Measurements from ENCODE around the gene TACC2. TPM values are rescaled to one million over a fixed set of nuclear protein-coding genes. Genes with fewer than 3 reads are reported as not detected.
A peak's percentile ranks its signal among the peaks of the same experiment; 100 is the strongest.

The TACC2 gene
- total and polyA plus RNA-seq, 2 experiments from 2014 or later: 30.8 to 35.9 TPM

DNA sequence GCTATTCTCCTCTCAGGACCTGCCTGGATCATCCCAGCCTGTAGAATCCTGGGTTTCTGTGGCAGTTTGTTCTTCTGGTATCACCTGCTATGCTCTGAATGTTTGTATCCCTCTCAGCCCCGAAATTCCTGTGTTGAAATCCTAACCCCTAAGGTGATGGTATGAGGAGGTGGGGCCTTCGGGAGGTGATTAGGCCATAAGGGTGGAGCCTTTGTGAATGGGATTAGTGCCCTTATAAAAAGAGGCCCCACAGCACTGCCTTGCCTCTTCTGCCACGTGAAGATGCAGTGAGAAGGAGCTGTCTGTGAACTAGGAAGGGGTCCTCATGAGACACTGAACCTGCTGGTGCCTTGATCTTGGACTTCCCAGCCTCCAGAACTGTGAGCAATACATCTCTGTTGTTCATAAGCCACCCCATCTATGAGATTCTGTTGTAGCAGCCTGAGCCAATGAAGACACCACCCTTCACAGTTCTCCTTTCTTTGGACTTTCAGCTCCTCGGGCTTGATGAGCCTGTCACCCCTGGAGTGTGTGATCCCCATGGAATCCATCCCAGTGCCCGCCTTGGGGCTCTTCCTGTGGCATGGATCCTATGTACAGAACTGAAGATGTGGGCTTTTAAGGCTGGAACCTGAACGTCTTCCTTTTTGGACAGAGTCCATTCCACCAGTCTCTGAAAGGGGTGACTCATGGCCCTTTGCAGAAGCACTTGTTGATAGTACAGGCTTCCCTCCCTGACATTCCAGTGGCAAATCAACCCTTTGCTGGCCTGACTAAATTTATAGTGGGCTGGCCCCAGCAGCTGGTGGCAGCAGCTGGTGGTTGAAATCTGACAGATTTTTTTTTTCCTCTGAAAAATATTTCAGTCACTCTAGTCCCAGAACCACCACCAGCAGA, 138.0 kb downstream of the TACC2 start:
- H4K20me1 ChIP-seq (replicated peaks; ENCODE audit: insufficient read depth): no peaks in the 10 kb centered on the region; the same call in none of the 2 replicates
- peaks cover 28% of the 10 kb centered on the region; the same call in 1 of the 2 replicates for H3K79me2 ChIP-seq (replicated peaks; ENCODE audit: insufficient read depth)
- H3K36me3 Mint-ChIP-seq (ENCODE audit: low read depth): peaks cover 12% of the 10 kb centered on the region
- H3K4me1 Mint-ChIP-seq: peaks cover 40% of the 10 kb centered on the region
- H3K27me3 ChIP-seq (ENCODE audit: insufficient read depth): no peaks in the 10 kb centered on the region
- no peaks in the 10 kb centered on the region for H3K9me3 Mint-ChIP-seq
- DNase-seq (ENCODE audit: low spot score) (peak; percentile 77), ATAC-seq (peak; percentile 74)
- H3K4me3 ChIP-seq: no peak overlapping the region
- H3K27me3 Mint-ChIP-seq (ENCODE audit: insufficient read depth, low read depth, poor library complexity): peaks cover 5% of the 10 kb centered on the region
- TF ChIP-seq ZNF331 (CRISPR knock-in tag; IDR thresholded peaks at IDR 0.05; ENCODE audit: low read depth) (no peak), CREB1 (CRISPR knock-in tag; IDR thresholded peaks at IDR 0.05; ENCODE audit: low read depth) (no peak), JUNB (IDR thresholded peaks at IDR 0.05; ENCODE audit: unreplicated experiment) (no peak), EZH2phosphoT487 (IDR thresholded peaks at IDR 0.05; ENCODE audit: unreplicated experiment) (no peak), NANOG (IDR thresholded peaks at IDR 0.05; ENCODE audit: borderline replicate concordance) (no peak), STAT1 (IDR thresholded peaks at IDR 0.05; ENCODE audit: unreplicated experiment) (no peak), POLR2AphosphoS5 (IDR thresholded peaks at IDR 0.05; ENCODE audit: low read depth) (no peak), EZH2 (IDR thresholded peaks at IDR 0.05; ENCODE audit: low read depth, unreplicated experiment) (no peak), ZNF114 (CRISPR knock-in tag; IDR thresholded peaks at IDR 0.05) (no peak)
- TF ChIP-seq, protein P1, sequence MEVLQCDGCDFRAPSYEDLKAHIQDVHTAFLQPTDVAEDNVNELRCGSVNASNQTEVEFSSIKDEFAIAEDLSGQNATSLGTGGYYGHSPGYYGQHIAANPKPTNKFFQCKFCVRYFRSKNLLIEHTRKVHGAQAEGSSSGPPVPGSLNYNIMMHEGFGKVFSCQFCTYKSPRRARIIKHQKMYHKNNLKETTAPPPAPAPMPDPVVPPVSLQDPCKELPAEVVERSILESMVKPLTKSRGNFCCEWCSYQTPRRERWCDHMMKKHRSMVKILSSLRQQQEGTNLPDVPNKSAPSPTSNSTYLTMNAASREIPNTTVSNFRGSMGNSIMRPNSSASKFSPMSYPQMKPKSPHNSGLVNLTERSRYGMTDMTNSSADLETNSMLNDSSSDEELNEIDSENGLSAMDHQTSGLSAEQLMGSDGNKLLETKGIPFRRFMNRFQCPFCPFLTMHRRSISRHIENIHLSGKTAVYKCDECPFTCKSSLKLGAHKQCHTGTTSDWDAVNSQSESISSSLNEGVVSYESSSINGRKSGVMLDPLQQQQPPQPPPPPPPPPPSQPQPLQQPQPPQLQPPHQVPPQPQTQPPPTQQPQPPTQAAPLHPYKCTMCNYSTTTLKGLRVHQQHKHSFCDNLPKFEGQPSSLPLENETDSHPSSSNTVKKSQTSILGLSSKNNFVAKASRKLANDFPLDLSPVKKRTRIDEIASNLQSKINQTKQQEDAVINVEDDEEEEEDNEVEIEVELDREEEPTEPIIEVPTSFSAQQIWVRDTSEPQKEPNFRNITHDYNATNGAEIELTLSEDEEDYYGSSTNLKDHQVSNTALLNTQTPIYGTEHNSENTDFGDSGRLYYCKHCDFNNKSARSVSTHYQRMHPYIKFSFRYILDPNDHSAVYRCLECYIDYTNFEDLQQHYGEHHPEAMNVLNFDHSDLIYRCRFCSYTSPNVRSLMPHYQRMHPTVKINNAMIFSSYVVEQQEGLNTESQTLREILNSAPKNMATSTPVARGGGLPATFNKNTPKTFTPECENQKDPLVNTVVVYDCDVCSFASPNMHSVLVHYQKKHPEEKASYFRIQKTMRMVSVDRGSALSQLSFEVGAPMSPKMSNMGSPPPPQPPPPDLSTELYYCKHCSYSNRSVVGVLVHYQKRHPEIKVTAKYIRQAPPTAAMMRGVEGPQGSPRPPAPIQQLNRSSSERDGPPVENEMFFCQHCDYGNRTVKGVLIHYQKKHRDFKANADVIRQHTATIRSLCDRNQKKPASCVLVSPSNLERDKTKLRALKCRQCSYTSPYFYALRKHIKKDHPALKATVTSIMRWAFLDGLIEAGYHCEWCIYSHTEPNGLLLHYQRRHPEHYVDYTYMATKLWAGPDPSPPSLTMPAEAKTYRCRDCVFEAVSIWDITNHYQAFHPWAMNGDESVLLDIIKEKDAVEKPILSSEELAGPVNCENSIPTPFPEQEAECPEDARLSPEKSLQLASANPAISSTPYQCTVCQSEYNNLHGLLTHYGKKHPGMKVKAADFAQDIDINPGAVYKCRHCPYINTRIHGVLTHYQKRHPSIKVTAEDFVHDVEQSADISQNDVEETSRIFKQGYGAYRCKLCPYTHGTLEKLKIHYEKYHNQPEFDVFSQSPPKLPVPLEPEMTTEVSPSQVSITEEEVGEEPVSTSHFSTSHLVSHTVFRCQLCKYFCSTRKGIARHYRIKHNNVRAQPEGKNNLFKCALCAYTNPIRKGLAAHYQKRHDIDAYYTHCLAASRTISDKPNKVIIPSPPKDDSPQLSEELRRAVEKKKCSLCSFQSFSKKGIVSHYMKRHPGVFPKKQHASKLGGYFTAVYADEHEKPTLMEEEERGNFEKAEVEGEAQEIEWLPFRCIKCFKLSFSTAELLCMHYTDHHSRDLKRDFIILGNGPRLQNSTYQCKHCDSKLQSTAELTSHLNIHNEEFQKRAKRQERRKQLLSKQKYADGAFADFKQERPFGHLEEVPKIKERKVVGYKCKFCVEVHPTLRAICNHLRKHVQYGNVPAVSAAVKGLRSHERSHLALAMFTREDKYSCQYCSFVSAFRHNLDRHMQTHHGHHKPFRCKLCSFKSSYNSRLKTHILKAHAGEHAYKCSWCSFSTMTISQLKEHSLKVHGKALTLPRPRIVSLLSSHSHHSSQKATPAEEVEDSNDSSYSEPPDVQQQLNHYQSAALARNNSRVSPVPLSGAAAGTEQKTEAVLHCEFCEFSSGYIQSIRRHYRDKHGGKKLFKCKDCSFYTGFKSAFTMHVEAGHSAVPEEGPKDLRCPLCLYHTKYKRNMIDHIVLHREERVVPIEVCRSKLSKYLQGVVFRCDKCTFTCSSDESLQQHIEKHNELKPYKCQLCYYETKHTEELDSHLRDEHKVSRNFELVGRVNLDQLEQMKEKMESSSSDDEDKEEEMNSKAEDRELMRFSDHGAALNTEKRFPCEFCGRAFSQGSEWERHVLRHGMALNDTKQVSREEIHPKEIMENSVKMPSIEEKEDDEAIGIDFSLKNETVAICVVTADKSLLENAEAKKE (CRISPR knock-in tag; IDR thresholded peaks at IDR 0.05): no peak
- TF ChIP-seq, protein P2, sequence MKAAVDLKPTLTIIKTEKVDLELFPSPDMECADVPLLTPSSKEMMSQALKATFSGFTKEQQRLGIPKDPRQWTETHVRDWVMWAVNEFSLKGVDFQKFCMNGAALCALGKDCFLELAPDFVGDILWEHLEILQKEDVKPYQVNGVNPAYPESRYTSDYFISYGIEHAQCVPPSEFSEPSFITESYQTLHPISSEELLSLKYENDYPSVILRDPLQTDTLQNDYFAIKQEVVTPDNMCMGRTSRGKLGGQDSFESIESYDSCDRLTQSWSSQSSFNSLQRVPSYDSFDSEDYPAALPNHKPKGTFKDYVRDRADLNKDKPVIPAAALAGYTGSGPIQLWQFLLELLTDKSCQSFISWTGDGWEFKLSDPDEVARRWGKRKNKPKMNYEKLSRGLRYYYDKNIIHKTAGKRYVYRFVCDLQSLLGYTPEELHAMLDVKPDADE (IDR thresholded peaks at IDR 0.05): no peak
- TF ChIP-seq, protein P3, sequence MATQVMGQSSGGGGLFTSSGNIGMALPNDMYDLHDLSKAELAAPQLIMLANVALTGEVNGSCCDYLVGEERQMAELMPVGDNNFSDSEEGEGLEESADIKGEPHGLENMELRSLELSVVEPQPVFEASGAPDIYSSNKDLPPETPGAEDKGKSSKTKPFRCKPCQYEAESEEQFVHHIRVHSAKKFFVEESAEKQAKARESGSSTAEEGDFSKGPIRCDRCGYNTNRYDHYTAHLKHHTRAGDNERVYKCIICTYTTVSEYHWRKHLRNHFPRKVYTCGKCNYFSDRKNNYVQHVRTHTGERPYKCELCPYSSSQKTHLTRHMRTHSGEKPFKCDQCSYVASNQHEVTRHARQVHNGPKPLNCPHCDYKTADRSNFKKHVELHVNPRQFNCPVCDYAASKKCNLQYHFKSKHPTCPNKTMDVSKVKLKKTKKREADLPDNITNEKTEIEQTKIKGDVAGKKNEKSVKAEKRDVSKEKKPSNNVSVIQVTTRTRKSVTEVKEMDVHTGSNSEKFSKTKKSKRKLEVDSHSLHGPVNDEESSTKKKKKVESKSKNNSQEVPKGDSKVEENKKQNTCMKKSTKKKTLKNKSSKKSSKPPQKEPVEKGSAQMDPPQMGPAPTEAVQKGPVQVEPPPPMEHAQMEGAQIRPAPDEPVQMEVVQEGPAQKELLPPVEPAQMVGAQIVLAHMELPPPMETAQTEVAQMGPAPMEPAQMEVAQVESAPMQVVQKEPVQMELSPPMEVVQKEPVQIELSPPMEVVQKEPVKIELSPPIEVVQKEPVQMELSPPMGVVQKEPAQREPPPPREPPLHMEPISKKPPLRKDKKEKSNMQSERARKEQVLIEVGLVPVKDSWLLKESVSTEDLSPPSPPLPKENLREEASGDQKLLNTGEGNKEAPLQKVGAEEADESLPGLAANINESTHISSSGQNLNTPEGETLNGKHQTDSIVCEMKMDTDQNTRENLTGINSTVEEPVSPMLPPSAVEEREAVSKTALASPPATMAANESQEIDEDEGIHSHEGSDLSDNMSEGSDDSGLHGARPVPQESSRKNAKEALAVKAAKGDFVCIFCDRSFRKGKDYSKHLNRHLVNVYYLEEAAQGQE (IDR thresholded peaks at IDR 0.05; ENCODE audit: unreplicated experiment): no peak
- TF ChIP-seq, protein P4, sequence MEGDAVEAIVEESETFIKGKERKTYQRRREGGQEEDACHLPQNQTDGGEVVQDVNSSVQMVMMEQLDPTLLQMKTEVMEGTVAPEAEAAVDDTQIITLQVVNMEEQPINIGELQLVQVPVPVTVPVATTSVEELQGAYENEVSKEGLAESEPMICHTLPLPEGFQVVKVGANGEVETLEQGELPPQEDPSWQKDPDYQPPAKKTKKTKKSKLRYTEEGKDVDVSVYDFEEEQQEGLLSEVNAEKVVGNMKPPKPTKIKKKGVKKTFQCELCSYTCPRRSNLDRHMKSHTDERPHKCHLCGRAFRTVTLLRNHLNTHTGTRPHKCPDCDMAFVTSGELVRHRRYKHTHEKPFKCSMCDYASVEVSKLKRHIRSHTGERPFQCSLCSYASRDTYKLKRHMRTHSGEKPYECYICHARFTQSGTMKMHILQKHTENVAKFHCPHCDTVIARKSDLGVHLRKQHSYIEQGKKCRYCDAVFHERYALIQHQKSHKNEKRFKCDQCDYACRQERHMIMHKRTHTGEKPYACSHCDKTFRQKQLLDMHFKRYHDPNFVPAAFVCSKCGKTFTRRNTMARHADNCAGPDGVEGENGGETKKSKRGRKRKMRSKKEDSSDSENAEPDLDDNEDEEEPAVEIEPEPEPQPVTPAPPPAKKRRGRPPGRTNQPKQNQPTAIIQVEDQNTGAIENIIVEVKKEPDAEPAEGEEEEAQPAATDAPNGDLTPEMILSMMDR (conservative IDR thresholded peaks at IDR 0.05; ENCODE audit: low read depth in 2 of 2): no peak
- no peak overlapping the region for H2AFZ ChIP-seq
- no peak overlapping the region for H3K4me3 Mint-ChIP-seq
- H3K27ac ChIP-seq (ENCODE audit: low read depth): no peak overlapping the region
- no peak overlapping the region for H3K4me2 ChIP-seq
- H3K27ac Mint-ChIP-seq: peak overlapping the region; percentile 52; the same call in 1 of the 2 replicates
- no peaks in the 10 kb centered on the region for H3K9me2 ChIP-seq (ENCODE audit: insufficient read depth)
- no peaks in the 10 kb centered on the region for H3F3A ChIP-seq (replicated peaks; ENCODE audit: low read depth)
- peaks cover 12% of the 10 kb centered on the region for H3K4me1 ChIP-seq (ENCODE audit: insufficient read depth)
- H3K36me3 ChIP-seq (ENCODE audit: insufficient read depth): no peaks in the 10 kb centered on the region
